GM12873 (cell line): ENCODE measurements around the gene LAMA4.

Experiments
- TF ChIP-seq, protein P1 (sequence below): IDR thresholded peaks from 2 replicates; pipeline ENCODE4 v1.5.1; 2012; ENCODE audit warnings: low read depth, mild to moderate bottlenecking, moderate library complexity, low read length, control low read depth; ENCODE audit not compliant: insufficient read depth; ENCODE audit errors: missing control alignments

Gene LAMA4

GRCh38 chr6:112190164-112190563, 64.2 kb downstream of the LAMA4 start:
- TF ChIP-seq, protein P1, sequence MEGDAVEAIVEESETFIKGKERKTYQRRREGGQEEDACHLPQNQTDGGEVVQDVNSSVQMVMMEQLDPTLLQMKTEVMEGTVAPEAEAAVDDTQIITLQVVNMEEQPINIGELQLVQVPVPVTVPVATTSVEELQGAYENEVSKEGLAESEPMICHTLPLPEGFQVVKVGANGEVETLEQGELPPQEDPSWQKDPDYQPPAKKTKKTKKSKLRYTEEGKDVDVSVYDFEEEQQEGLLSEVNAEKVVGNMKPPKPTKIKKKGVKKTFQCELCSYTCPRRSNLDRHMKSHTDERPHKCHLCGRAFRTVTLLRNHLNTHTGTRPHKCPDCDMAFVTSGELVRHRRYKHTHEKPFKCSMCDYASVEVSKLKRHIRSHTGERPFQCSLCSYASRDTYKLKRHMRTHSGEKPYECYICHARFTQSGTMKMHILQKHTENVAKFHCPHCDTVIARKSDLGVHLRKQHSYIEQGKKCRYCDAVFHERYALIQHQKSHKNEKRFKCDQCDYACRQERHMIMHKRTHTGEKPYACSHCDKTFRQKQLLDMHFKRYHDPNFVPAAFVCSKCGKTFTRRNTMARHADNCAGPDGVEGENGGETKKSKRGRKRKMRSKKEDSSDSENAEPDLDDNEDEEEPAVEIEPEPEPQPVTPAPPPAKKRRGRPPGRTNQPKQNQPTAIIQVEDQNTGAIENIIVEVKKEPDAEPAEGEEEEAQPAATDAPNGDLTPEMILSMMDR: no peak

DNA sequence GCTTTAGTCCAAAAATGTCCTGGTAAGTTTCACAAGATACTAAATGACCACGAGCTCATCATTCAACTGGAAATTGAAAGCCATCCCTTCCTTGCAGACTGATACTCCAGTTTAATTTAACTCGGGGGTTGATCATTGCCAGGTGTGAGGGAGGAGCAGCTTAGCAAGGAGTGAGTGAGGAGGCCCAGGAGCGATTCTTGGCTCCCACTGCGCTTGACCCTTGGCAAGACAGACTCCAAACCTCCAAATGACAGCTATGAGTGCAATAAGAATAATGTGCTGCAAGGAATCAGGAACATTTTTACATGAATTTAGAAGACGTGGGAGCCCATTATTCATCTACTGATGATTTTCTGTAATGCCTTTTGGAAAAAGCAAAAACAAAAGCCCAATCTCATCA, 64.9 kb downstream of the LAMA4 start:
- TF ChIP-seq, protein P1: no peak

GRCh38 chr6:112188906-112189305, 65.5 kb downstream of the LAMA4 start:
- TF ChIP-seq, protein P1: no peak

GRCh38 chr6:112187736-112188135, 66.6 kb downstream of the LAMA4 start:
- TF ChIP-seq, protein P1: no peak

DNA sequence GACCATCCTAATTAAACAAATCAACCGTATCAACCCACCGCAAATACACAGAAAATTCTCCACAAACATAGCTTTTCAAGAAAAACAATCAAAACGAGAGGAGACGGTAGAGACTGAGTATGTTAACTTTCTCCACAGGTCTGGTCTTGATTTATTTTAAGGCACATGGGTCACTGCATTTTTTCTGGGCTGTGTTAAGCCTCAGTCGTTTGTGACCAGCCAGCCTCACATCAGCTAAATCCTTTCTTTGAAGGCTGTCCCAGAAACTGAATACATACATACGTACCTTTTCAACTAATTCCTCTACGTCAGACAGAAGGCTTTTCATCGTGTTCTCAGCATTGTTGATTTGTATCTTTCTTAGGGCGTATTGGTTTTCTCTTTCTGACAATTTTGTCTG, 69.4 kb downstream of the LAMA4 start:
- TF ChIP-seq, protein P1: no peak

DNA sequence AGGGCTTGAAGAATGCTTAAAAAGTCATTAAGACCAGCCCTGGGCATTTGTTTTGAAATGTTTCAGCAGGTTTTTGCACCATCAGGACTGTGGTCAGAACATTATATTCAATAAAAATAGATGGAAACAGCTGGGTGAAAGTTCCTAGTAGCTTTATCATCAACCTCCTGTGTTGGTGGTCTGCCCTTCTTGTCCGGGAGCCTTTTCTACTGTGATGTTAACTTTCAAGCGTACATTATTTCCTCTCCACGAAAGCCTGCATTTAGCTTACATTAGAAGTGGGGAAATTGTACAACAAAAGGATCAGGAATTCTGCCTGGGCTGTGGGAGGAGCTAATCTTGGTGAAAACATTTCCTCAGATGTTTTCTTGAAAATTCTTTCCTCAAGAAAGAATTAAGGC, 71.1 kb downstream of the LAMA4 start:
- TF ChIP-seq, protein P1: no peak

DNA sequence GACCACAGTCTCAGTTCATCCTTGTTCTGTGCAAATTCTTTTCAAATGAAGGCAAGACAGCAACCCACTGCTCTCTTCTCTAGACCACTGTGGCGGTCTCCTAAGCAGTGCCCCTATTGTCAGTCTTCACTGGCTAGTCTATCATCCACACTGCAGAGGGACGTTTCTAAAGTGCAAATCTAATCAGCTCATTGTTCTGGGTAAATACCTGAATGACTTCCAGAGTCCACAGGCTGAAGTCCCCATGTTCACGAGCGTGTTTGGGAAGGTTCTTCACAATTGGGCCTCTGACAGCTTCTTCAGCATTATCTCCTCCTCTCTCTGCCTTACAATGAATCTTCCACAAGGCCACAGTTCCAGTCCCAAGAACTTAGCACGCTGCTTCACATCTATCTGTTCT, 73.2 kb downstream of the LAMA4 start:
- TF ChIP-seq, protein P1: no peak
